RWPE1 (cell line): ENCODE data around the gene C15orf62.
A peak's percentile ranks its signal among the peaks of the same experiment; 100 is the strongest.

Source experiments
- CTCF ChIA-PET: fragments of 350-600 bp; sonication (Branson Sonifier 250); formaldehyde crosslinking; extraction: SDS; loops from one replicate; lab custom pipeline; 2021; lab: Yijun Ruan, JAX
- POLR2A ChIA-PET: fragments of 400-600 bp; formaldehyde crosslinking; extraction: SDS; loops from one replicate; lab custom pipeline; 2020; ENCODE audit warnings: antibody characterized with exemption; ENCODE audit not compliant: low non-redundant PET; lab: Yijun Ruan, JAX
- DNase-seq: peaks from one replicate; pipeline ENCODE4 v3.0.0; 2012; ENCODE audit warnings: low spot score
- H3K27ac ChIP-seq: fragments of 450-650 bp; 2 replicates; pipeline ENCODE4 v1.5.1; 2017
- CTCF ChIP-seq: fragments of 450-650 bp; conservative IDR thresholded peaks from 2 replicates; pipeline ENCODE4 v1.5.1; 2017; ENCODE audit warnings: low read depth, mild to moderate bottlenecking

The C15orf62 gene

GRCh38 chr15:40754574-40754882, 15.3 kb upstream of the C15orf62 start:
- ChIA-PET CTCF (interaction anchor here (0.5 to 0.6 kb wide), 2 partner anchors 140 to 188 kb away, joined by 3 to 4 read pairs; partner anchors contain the start of gene VPS18), POLR2A (no interaction called here)
- no peak for TF ChIP-seq CTCF
- peak overlapping the region; percentile 89 for H3K27ac ChIP-seq
- DNase-seq = no peak

GRCh38 chr15:40754883-40755811, 14.6 kb upstream of the C15orf62 start, which contains the start of gene RMDN3:
RMDN3 (minus strand) TSS chr15:40755254; CDS start chr15:40754783, 471 bp downstream.
- CTCF ChIA-PET = interaction anchor here (0.5 kb wide), 1 partner anchor 187 kb away, joined by 4 read pairs; no protein-coding TSS in a partner anchor
- DNase-seq = peak; percentile 91
- TF ChIP-seq CTCF = no peak
- H3K27ac ChIP-seq = peak within 1 kb of the TSS; percentile 89
- POLR2A ChIA-PET = no interaction called here

GRCh38 chr15:40755812-40756208, 14.0 kb upstream of the C15orf62 start:
- ChIA-PET POLR2A (interaction anchor here (0.7 to 1.2 kb wide), 2 partner anchors 14 to 36 kb away, joined by 3 to 5 read pairs; partner anchors contain the start of gene C15orf62), CTCF (interaction anchor here (0.6 kb wide), 1 partner anchor 166 kb away, joined by 4 read pairs; no protein-coding TSS in a partner anchor)
- DNase-seq = no peak
- TF ChIP-seq CTCF = no peak
- peak overlapping the region; percentile 89 for H3K27ac ChIP-seq

- ChIA-PET CTCF (no interaction called here), POLR2A (interaction anchor here (1.2 kb wide), 1 partner anchor 13 kb away, joined by 3 read pairs; the partner anchor contains the start of gene C15orf62)
- no peak for TF ChIP-seq CTCF
- H3K27ac ChIP-seq = peak overlapping the region; percentile 51
- no peak for DNase-seq
Observed at GRCh38 chr15:40756938-40757337, 12.8 kb upstream of the C15orf62 start.

GRCh38 chr15:40759961-40760360, 9.8 kb upstream of the C15orf62 start:
- ChIA-PET POLR2A (no interaction called here), CTCF (interaction anchor here (0.7 kb wide), 1 partner anchor 33 kb away, joined by 3 read pairs; no protein-coding TSS in a partner anchor)
- H3K27ac ChIP-seq = no peak overlapping the region
- no peak for DNase-seq
- TF ChIP-seq CTCF = no peak
